Fibroblast of lung (primary cell): ENCODE results near the gene P3H1.

ENCODE experiments used
- EZH2 ChIP-seq: IDR thresholded peaks from 2 replicates; pipeline ENCODE4 v1.5.1; 2012; ENCODE audit warnings: low read length, control low read depth, mild to moderate bottlenecking; ENCODE audit errors: missing control alignments
- TF ChIP-seq, protein P1 (sequence below), 2 donors: IDR thresholded peaks in 1 of 2; conservative IDR thresholded peaks in 1 of 2; 1 replicate in 1 of 2; 2 replicates in 1 of 2; pipeline ENCODE4 v1.5.1; 2011 to 2012; ENCODE audit warnings: low read length in 2 of 2, control low read depth in 1 of 2, inconsistent platforms in 1 of 2, low read depth in 1 of 2, mild to moderate bottlenecking in 1 of 2

DNA sequence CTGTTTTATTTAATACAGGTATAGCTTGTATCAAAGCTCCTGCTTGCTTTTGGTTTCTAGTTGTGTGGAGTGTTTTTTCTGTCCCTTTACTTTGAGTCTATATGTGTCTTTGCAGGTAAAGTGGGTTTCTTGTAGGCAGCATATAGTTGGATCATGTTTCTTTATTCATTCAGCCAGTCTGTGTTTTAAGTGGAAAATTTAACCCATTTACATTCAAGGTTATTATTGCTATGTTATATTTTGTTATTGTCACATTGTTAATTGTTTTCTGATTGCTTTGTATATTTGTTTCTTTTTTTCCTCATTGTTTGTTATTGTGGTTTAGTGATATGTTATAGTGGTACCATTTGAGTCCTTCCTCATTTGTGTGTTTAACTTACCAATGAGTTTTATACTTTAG lies 53.5 kb downstream of the P3H1 start:
- TF ChIP-seq EZH2, result no peak
- TF ChIP-seq, protein P1, sequence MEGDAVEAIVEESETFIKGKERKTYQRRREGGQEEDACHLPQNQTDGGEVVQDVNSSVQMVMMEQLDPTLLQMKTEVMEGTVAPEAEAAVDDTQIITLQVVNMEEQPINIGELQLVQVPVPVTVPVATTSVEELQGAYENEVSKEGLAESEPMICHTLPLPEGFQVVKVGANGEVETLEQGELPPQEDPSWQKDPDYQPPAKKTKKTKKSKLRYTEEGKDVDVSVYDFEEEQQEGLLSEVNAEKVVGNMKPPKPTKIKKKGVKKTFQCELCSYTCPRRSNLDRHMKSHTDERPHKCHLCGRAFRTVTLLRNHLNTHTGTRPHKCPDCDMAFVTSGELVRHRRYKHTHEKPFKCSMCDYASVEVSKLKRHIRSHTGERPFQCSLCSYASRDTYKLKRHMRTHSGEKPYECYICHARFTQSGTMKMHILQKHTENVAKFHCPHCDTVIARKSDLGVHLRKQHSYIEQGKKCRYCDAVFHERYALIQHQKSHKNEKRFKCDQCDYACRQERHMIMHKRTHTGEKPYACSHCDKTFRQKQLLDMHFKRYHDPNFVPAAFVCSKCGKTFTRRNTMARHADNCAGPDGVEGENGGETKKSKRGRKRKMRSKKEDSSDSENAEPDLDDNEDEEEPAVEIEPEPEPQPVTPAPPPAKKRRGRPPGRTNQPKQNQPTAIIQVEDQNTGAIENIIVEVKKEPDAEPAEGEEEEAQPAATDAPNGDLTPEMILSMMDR (conservative IDR thresholded peaks at IDR 0.05 in 1 of 2, IDR thresholded peaks at IDR 0.05 in 1 of 2; ENCODE audit: low read depth in 1 of 2, low read length in 2 of 2), result no peak
